ENCODE results near the gene NDST1. TPM values are rescaled to one million over a fixed set of nuclear protein-coding genes. Genes with fewer than 3 reads are reported as not detected.

Gene NDST1
- total RNA-seq, 1 donor = 36.2 TPM

DNA sequence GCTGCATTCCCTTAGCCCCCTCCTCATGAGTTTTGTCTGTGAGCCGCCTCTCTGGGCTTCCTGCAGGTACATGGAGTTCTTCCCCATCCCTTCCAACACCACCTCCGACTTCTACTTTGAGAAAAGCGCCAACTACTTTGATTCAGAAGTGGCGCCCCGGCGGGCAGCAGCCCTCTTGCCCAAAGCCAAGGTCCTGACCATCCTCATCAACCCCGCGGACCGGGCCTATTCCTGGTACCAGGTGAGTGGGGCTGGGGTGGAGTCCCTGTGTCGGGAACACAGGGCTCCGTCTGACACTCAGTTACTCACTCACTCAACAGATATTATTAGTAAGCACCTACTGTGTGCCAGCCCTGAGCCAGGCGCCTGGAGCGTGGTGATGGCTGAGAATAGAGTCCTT lies 37.3 kb downstream of the NDST1 start:
- no peak for TF ChIP-seq CTCF (IDR thresholded peaks at IDR 0.05; ENCODE audit: insufficient read depth, low read length)
- no peak overlapping the region for H3K4me3 ChIP-seq (ENCODE audit: low read depth, low read length)
- no peak for DNase-seq (ENCODE audit: low read depth)

GRCh38 chr5:150548123-150548522 lies 40.2 kb downstream of the NDST1 start:
- DNase-seq (ENCODE audit: low read depth) = no peak
- H3K4me3 ChIP-seq (ENCODE audit: low read depth, low read length) = no peak overlapping the region
- no peak for TF ChIP-seq CTCF (IDR thresholded peaks at IDR 0.05; ENCODE audit: insufficient read depth, low read length)

DNA sequence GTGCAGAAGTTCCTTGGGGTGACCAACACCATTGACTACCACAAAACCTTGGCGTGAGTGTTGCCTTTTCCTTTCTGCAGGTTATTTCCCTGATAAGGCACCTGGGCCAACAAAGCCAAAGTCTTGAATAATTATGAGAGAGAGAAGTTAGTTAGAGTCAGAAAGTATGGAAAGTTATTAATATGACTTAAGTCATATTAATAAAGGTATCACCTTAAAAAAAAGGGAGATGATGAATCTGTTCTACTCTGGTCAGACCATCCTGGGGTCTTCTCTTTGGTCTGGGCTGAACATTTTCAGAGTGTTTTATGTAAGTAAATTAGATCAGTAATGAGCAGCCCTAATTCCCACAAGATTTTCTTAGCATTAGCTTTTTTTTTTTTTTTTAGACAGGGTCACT lies 41.8 kb downstream of the NDST1 start:
- no peak overlapping the region for H3K4me3 ChIP-seq (ENCODE audit: low read depth, low read length)
- TF ChIP-seq CTCF (IDR thresholded peaks at IDR 0.05; ENCODE audit: insufficient read depth, low read length) = no peak
- no peak for DNase-seq (ENCODE audit: low read depth)

- no peak for DNase-seq (ENCODE audit: low read depth)
- no peak overlapping the region for H3K4me3 ChIP-seq (ENCODE audit: low read depth, low read length)
- TF ChIP-seq CTCF (IDR thresholded peaks at IDR 0.05; ENCODE audit: insufficient read depth, low read length) = no peak
These were observed 42.4 kb downstream of the NDST1 start for GRCh38 chr5:150550286-150550685.

DNA sequence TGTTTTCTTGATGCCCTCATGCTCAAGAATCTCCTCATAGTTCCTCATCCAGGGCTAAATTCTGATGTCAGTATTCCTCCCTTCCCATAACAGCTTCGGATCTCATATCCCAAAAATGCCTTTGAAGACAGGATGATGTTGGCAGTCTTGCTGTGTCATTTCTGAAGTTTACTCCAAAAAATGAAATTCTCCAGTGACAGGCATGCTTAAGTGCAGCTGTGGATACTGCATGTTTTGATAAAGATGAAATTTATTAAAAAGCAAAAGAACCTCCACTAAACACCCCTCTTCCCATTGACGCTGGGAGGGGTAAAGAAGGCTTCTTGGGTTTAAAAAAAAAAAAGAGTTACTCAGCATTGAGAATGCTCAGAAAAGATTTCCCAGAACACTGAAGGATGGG lies 43.1 kb downstream of the NDST1 start:
- no peak for DNase-seq (ENCODE audit: low read depth)
- TF ChIP-seq CTCF (IDR thresholded peaks at IDR 0.05; ENCODE audit: insufficient read depth, low read length) = no peak
- no peak overlapping the region for H3K4me3 ChIP-seq (ENCODE audit: low read depth, low read length)

DNA sequence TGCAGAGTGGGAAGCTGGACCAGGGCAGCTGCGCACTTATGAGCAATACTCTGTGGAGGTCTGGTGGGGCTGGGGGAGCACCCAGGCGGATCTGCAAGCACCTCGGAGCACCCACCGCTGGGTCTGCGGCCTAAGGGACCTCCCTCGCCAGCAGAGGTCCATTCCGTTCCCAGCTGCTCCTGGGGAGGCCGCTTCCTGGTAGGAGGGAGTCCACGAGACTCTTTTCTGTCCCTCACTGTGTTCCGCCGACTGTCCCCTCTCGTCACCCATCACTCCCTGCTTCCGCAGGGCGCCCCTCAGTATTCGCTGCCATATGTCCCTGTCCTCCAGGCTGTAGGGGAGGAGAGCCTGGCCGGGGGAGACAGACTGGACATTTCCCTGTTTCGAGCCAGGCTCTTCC lies 45.5 kb downstream of the NDST1 start:
- H3K4me3 ChIP-seq (ENCODE audit: low read depth, low read length) = no peak overlapping the region
- DNase-seq (ENCODE audit: low read depth) = no peak
- no peak for TF ChIP-seq CTCF (IDR thresholded peaks at IDR 0.05; ENCODE audit: insufficient read depth, low read length)

DNA sequence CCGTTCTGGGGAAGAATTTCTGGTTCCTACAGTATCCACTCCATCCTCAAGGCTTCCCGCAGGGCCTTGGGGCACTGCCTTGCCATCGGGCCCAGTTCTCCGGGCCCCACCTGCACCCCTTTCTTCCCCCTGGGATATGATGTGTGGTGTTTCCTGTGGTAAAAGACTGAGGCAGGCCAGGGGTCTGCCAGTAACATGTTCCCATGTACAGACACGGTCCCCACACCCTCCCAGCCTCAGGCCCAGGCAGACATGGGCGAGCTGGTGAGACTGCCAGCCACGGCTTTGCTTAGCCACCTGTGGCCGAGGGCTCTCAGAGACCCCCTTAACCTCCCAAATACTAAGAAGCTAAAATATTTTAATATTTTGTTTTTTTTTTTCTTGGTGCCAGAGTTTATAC lies 46.0 kb downstream of the NDST1 start:
- DNase-seq (ENCODE audit: low read depth) = no peak
- no peak overlapping the region for H3K4me3 ChIP-seq (ENCODE audit: low read depth, low read length)
- no peak for TF ChIP-seq CTCF (IDR thresholded peaks at IDR 0.05; ENCODE audit: insufficient read depth, low read length)
